ENCODE measurements around the gene ANXA4.

The ANXA4 gene

GRCh38 chr2:69741575-69742321 lies at the start of gene ANXA4:
Gene ANXA4, plus strand, starts transcription at chr2:69742134. Its CDS starts 39,432 bp downstream, at chr2:69781566.
- Mint-ChIP-seq H3K27me3 (ENCODE audit: low read depth) (peaks cover 19% of the 10 kb centered on the region), H3K9me3 (no peaks in the 10 kb centered on the region), H3K36me3 (ENCODE audit: low read depth) (peaks cover 3% of the 10 kb centered on the region), H3K27ac (peak within 1 kb of the TSS; percentile 93), H3K4me3 (peak within 1 kb of the TSS; percentile 96), H3K4me1 (ENCODE audit: low read depth) (peaks cover 26% of the 10 kb centered on the region)

GRCh38 chr2:69692424-69692823 lies 49.5 kb upstream of the ANXA4 start:
- peaks cover 6% of the 10 kb centered on the region for H3K36me3 Mint-ChIP-seq (ENCODE audit: low read depth)
- no peaks in the 10 kb centered on the region for H3K9me3 Mint-ChIP-seq
- peaks cover 5% of the 10 kb centered on the region for H3K27me3 Mint-ChIP-seq (ENCODE audit: low read depth)
- H3K4me1 Mint-ChIP-seq (ENCODE audit: low read depth): peaks cover 56% of the 10 kb centered on the region
- H3K4me3 Mint-ChIP-seq: no peak overlapping the region
- peak overlapping the region; percentile 33 for H3K27ac Mint-ChIP-seq

GRCh38 chr2:69693059-69693774 lies 48.7 kb upstream of the ANXA4 start:
- Mint-ChIP-seq H3K27ac (peak overlapping the region; percentile 84), H3K4me3 (peak overlapping the region; percentile 48), H3K4me1 (ENCODE audit: low read depth) (peaks cover 58% of the 10 kb centered on the region), H3K9me3 (no peaks in the 10 kb centered on the region), H3K27me3 (ENCODE audit: low read depth) (peaks cover 5% of the 10 kb centered on the region), H3K36me3 (ENCODE audit: low read depth) (peaks cover 6% of the 10 kb centered on the region)

- no peaks in the 10 kb centered on the region for H3K9me3 Mint-ChIP-seq
- peak overlapping the region; percentile 71 for H3K4me3 Mint-ChIP-seq
- H3K27ac Mint-ChIP-seq: peak overlapping the region; percentile 84
- peaks cover 6% of the 10 kb centered on the region for H3K36me3 Mint-ChIP-seq (ENCODE audit: low read depth)
- H3K27me3 Mint-ChIP-seq (ENCODE audit: low read depth): peaks cover 5% of the 10 kb centered on the region
- peaks cover 57% of the 10 kb centered on the region for H3K4me1 Mint-ChIP-seq (ENCODE audit: low read depth)
Measured at GRCh38 chr2:69693775-69694450, 48.0 kb upstream of the ANXA4 start.

DNA sequence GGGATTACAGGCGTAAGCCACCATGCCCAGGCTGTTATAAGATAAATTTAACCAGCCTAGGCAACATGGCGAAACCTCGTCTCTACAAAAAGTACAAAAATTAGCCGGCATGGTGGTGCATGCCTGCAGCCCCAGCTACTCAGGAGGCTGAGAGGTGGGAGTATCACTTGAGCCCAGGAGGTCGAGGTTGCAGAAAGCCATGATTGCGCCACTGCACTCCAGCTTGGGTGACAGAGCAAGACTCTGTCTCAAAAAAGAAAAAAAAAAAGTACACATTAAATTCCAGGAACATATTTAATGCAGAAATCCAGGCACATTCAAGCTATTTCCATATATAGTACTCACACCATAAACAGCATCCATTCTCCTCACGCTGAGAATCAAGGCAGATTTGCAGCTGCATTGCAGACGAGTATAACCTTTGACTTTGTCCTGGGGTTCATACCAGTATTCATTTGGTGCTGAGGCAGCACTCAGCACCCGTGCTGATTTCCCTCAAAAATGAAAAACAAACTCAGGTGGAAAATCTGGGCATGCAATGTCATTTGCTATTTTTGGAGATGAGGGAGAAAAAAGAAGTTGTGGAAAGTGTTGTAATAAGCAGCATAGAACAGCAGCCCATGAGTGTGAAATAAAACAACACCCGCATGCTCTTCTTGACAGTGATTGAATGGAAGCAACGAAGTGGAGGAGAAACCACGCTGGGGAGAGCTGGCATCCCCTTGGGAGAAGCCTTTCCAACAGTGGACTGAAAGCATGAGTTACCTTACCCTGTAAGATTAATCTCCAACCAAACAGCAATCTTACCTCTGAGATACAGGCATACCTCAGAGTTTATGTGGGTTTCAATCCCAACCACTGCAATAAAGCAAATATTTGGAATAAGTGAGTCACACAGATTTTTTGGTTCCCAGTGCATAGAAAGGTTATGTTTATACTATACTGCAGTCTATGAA lies 46.8 kb upstream of the ANXA4 start:
- H3K4me3 Mint-ChIP-seq: no peak overlapping the region

GRCh38 chr2:69695850-69696216 lies 46.1 kb upstream of the ANXA4 start:
- Mint-ChIP-seq H3K4me3 (no peak overlapping the region), H3K4me1 (ENCODE audit: low read depth) (peaks cover 52% of the 10 kb centered on the region), H3K9me3 (no peaks in the 10 kb centered on the region), H3K27ac (no peak overlapping the region), H3K36me3 (ENCODE audit: low read depth) (no peaks in the 10 kb centered on the region), H3K27me3 (ENCODE audit: low read depth) (peaks cover 5% of the 10 kb centered on the region)

More for the DNA sequence above, 46.8 kb upstream of the ANXA4 start:
- Mint-ChIP-seq H3K4me1 (ENCODE audit: low read depth) (peaks cover 52% of the 10 kb centered on the region), H3K9me3 (no peaks in the 10 kb centered on the region), H3K27ac (no peak overlapping the region), H3K27me3 (ENCODE audit: low read depth) (peaks cover 5% of the 10 kb centered on the region), H3K36me3 (ENCODE audit: low read depth) (peaks cover 2% of the 10 kb centered on the region)

- Mint-ChIP-seq H3K4me3 (no peak overlapping the region), H3K4me1 (ENCODE audit: low read depth) (peaks cover 19% of the 10 kb centered on the region), H3K27me3 (ENCODE audit: low read depth) (peaks cover 14% of the 10 kb centered on the region), H3K9me3 (no peaks in the 10 kb centered on the region), H3K27ac (no peak overlapping the region), H3K36me3 (ENCODE audit: low read depth) (no peaks in the 10 kb centered on the region)
Measured at GRCh38 chr2:69700381-69700780, 41.6 kb upstream of the ANXA4 start.

- Mint-ChIP-seq H3K4me3 (no peak overlapping the region), H3K9me3 (no peaks in the 10 kb centered on the region), H3K27ac (no peak overlapping the region), H3K4me1 (ENCODE audit: low read depth) (peaks cover 11% of the 10 kb centered on the region), H3K36me3 (ENCODE audit: low read depth) (no peaks in the 10 kb centered on the region), H3K27me3 (ENCODE audit: low read depth) (peaks cover 10% of the 10 kb centered on the region)
Measured at GRCh38 chr2:69701100-69701945, 40.6 kb upstream of the ANXA4 start.

DNA sequence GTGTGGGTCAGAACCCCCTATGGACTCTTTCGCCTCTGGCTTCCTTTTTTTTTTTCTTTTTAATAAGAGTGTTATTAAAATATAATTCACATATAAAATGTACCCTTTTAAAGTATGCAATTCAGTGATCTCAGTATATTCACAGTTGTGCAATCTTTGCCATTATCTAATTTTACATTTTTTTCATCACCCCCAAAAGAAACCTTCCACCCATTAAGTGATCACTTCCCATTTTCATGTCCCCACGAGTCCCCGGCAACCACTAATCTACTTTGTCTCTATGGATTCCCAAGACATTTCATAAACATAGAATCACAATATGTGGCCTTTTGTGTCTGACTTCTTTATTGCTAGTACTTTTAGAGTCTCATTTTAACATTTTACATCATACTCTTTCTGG lies 38.7 kb upstream of the ANXA4 start:
- no peak overlapping the region for H3K4me3 Mint-ChIP-seq
- H3K27ac Mint-ChIP-seq: no peak overlapping the region
- no peaks in the 10 kb centered on the region for H3K9me3 Mint-ChIP-seq
- H3K4me1 Mint-ChIP-seq (ENCODE audit: low read depth): peaks cover 4% of the 10 kb centered on the region
- peaks cover 10% of the 10 kb centered on the region for H3K27me3 Mint-ChIP-seq (ENCODE audit: low read depth)
- no peaks in the 10 kb centered on the region for H3K36me3 Mint-ChIP-seq (ENCODE audit: low read depth)

GRCh38 chr2:69704446-69704845 lies 37.5 kb upstream of the ANXA4 start:
- Mint-ChIP-seq H3K36me3 (ENCODE audit: low read depth) (no peaks in the 10 kb centered on the region), H3K9me3 (no peaks in the 10 kb centered on the region), H3K4me1 (ENCODE audit: low read depth) (peaks cover 2% of the 10 kb centered on the region), H3K27ac (no peak overlapping the region), H3K4me3 (no peak overlapping the region), H3K27me3 (ENCODE audit: low read depth) (peaks cover 10% of the 10 kb centered on the region)

DNA sequence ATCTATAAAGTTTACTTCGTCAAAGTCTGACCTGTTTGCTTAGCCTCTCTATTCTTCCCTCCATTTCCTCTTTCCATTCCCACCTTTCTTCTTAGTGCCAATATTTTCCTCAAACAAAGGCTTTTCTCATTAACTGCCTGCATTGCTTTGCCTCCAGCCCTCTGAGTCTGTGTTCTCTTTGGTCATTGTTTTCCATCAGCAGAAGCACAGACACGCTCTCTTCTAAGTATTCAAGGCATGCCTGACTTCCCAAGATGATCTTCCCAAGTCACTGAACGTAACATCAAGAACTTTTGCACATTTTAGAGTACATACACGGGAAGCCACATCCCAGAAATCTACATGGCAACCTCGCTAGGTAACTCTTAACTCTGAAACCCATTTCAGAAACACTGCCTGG lies 32.6 kb upstream of the ANXA4 start:
- Mint-ChIP-seq H3K9me3 (no peaks in the 10 kb centered on the region), H3K4me1 (ENCODE audit: low read depth) (peaks cover 8% of the 10 kb centered on the region), H3K4me3 (no peak overlapping the region), H3K27me3 (ENCODE audit: low read depth) (no peaks in the 10 kb centered on the region), H3K27ac (no peak overlapping the region), H3K36me3 (ENCODE audit: low read depth) (no peaks in the 10 kb centered on the region)

DNA sequence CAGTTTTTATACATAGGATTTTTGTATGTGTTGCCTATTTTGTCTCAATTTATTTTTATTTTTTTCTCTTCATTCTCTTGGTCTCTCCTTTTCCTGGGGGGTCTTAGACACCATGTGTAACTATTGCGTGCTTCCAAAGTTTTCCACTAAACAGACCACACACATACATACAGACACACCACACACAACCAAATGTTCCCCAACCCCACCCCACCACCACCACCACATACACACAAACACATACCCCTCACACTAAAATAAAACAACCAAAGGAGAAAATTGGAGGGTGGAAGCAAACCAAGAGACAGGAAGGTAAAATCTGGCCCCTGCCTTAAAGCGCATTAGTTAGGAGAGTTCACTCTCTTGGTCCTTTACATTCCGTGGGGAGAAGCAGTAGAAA lies 30.0 kb upstream of the ANXA4 start:
- H3K4me1 Mint-ChIP-seq (ENCODE audit: low read depth): peaks cover 21% of the 10 kb centered on the region
- no peak overlapping the region for H3K4me3 Mint-ChIP-seq
- no peaks in the 10 kb centered on the region for H3K27me3 Mint-ChIP-seq (ENCODE audit: low read depth)
- no peak overlapping the region for H3K27ac Mint-ChIP-seq
- no peaks in the 10 kb centered on the region for H3K9me3 Mint-ChIP-seq
- H3K36me3 Mint-ChIP-seq (ENCODE audit: low read depth): no peaks in the 10 kb centered on the region

- Mint-ChIP-seq H3K27me3 (ENCODE audit: low read depth) (no peaks in the 10 kb centered on the region), H3K36me3 (ENCODE audit: low read depth) (no peaks in the 10 kb centered on the region), H3K27ac (no peak overlapping the region), H3K4me1 (ENCODE audit: low read depth) (peaks cover 19% of the 10 kb centered on the region), H3K9me3 (no peaks in the 10 kb centered on the region), H3K4me3 (no peak overlapping the region)
Measured at GRCh38 chr2:69714024-69714423, 27.9 kb upstream of the ANXA4 start.
